ENCODE results near the gene PTPN13. TPM values are rescaled to one million over a fixed set of nuclear protein-coding genes. Genes with fewer than 3 reads are reported as not detected.

Gene PTPN13
- total RNA-seq, 1 donor from 2014 or later: 5.6 TPM

GRCh38 chr4:86846921-86847320, 252.8 kb downstream of the PTPN13 start:
- Mint-ChIP-seq H3K4me3 (ENCODE audit: unreplicated experiment) (no peak overlapping the region), H3K27me3 (ENCODE audit: unreplicated experiment) (no peaks in the 10 kb centered on the region), H3K9me3 (ENCODE audit: unreplicated experiment) (no peaks in the 10 kb centered on the region), H3K36me3 (ENCODE audit: low read depth, unreplicated experiment) (no peaks in the 10 kb centered on the region), H3K27ac (ENCODE audit: unreplicated experiment) (no peak overlapping the region), H3K4me1 (ENCODE audit: unreplicated experiment) (peaks cover 13% of the 10 kb centered on the region)
- DNase-seq (ENCODE audit: low spot score): no peak
- TF ChIP-seq CTCF (IDR thresholded peaks at IDR 0.05; ENCODE audit: unreplicated experiment): no peak

DNA sequence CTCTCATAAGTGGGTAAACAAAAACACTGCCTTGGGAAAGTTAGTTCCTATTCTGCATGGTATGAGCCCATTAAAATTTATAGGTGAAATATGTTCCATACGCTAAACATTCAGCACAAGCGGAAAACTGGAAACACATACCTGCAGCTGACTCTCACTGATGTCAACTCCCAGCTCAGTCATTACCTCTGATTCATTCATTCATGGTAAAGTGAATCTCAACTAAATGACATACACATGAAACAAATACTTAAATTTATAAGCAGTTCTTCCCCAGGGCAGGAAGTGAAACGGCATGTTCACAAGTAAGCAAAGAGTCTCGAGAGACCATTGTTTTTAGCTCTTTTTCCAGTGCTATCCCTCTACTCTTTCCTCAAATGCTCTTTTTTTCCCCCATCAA, 253.5 kb downstream of the PTPN13 start:
- TF ChIP-seq CTCF (IDR thresholded peaks at IDR 0.05; ENCODE audit: unreplicated experiment): no peak
- Mint-ChIP-seq H3K9me3 (ENCODE audit: unreplicated experiment) (no peaks in the 10 kb centered on the region), H3K36me3 (ENCODE audit: low read depth, unreplicated experiment) (no peaks in the 10 kb centered on the region), H3K27me3 (ENCODE audit: unreplicated experiment) (no peaks in the 10 kb centered on the region), H3K4me3 (ENCODE audit: unreplicated experiment) (no peak overlapping the region), H3K4me1 (ENCODE audit: unreplicated experiment) (peaks cover 13% of the 10 kb centered on the region), H3K27ac (ENCODE audit: unreplicated experiment) (no peak overlapping the region)
- no peak for DNase-seq (ENCODE audit: low spot score)

DNA sequence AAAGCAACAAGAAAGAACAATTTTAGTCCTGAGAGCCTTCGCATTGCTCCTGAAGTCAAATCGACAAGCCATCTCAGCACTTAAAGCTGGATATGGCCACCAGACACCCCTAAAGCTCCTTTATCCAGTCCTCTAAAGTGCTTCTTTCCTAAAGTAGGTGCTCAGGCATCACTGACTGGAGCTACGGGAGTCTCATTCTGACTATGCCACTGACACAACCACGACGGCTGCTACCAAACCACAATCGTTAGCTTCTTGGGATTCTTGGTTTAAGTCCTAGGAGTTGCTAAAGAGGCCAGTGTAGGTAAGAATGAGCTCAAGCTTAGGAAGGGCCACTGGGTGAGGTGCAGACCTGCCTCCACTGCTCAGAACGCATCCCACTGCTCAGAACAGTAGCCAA, 254.0 kb downstream of the PTPN13 start:
- no peaks in the 10 kb centered on the region for H3K36me3 Mint-ChIP-seq (ENCODE audit: low read depth, unreplicated experiment)
- no peak overlapping the region for H3K27ac Mint-ChIP-seq (ENCODE audit: unreplicated experiment)
- DNase-seq (ENCODE audit: low spot score): no peak
- TF ChIP-seq CTCF (IDR thresholded peaks at IDR 0.05; ENCODE audit: unreplicated experiment): no peak
- no peaks in the 10 kb centered on the region for H3K9me3 Mint-ChIP-seq (ENCODE audit: unreplicated experiment)
- H3K27me3 Mint-ChIP-seq (ENCODE audit: unreplicated experiment): no peaks in the 10 kb centered on the region
- peaks cover 13% of the 10 kb centered on the region for H3K4me1 Mint-ChIP-seq (ENCODE audit: unreplicated experiment)
- no peak overlapping the region for H3K4me3 Mint-ChIP-seq (ENCODE audit: unreplicated experiment)

DNA sequence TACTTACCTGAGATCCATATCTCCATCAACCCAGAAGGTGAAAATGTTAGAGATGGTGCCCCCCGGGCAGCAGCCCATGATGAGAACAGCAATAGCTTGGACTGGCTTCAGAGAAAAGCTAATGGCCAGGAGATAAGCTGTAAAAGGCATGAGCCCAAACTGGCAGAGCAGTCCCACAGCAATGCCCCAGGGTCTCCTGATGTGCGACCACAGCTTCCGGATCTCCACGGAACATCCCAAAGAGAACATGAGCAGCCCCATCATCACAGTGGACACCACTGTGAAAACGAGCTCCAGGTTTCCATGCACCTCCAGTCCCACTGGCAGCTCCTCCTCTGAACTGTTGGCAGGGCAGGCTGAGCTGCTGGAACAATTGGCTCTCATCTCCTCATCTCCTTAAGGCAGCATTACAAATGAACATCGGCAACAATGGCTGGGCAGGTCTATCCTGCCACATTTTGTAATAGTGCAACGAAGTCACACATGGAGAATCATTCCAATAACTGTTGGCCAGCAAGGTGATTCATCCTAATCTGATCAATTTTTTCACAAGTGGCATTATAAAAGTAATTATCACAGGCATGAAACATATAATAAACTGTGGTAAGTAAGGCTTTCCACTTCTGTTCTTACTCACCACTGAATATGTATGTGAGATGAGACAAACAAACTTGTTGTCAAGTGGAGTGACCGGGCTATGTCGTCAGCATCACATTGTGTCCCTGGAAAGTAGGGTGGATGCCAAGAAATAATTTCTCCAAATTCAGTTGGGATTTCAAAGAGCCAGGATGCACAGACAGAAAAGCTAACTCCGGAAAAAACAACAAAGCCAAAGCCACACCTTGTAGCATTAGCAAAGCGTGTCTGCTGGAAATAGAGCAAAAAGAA, 254.9 kb downstream of the PTPN13 start, which contains the start of gene SLC10A6:
Gene SLC10A6, minus strand, starts transcription at position 653 of the 888 bp plus-strand sequence. Its CDS starts 269 bp downstream, at position 384.
- H3K4me1 Mint-ChIP-seq (ENCODE audit: unreplicated experiment): peaks cover 13% of the 10 kb centered on the region
- no peak for DNase-seq (ENCODE audit: low spot score)
- no peaks in the 10 kb centered on the region for H3K27me3 Mint-ChIP-seq (ENCODE audit: unreplicated experiment)
- H3K9me3 Mint-ChIP-seq (ENCODE audit: unreplicated experiment): no peaks in the 10 kb centered on the region
- no peak within 1 kb of the TSS for H3K4me3 Mint-ChIP-seq (ENCODE audit: unreplicated experiment)
- no peaks in the 10 kb centered on the region for H3K36me3 Mint-ChIP-seq (ENCODE audit: low read depth, unreplicated experiment)
- TF ChIP-seq CTCF (IDR thresholded peaks at IDR 0.05; ENCODE audit: unreplicated experiment): no peak
- no peak within 1 kb of the TSS for H3K27ac Mint-ChIP-seq (ENCODE audit: unreplicated experiment)

DNA sequence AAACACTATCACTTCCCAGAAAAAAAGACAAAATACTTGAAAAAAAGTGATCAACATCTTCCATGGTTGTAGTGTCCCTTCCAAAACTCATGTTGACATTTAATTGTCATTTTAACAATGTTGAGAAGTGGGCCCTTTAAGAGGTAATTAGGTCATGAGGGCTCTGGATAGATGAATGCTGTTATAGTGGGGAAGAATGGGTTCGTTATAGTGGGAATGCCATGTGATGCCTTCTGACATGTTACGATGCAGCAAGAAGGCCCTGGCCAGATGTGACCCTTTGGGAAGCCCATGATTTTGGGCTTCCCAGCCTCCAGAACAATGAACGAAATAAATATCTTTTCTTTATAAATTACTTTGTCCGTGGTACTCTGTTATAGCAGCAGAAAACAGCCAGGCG, 259.1 kb downstream of the PTPN13 start:
- DNase-seq (ENCODE audit: low spot score): no peak
- H3K4me1 Mint-ChIP-seq (ENCODE audit: unreplicated experiment): no peaks in the 10 kb centered on the region

More for the DNA sequence above, 259.1 kb downstream of the PTPN13 start:
- Mint-ChIP-seq H3K4me3 (ENCODE audit: unreplicated experiment) (no peak overlapping the region), H3K9me3 (ENCODE audit: unreplicated experiment) (no peaks in the 10 kb centered on the region), H3K36me3 (ENCODE audit: low read depth, unreplicated experiment) (no peaks in the 10 kb centered on the region), H3K27me3 (ENCODE audit: unreplicated experiment) (peaks cover 1% of the 10 kb centered on the region), H3K27ac (ENCODE audit: unreplicated experiment) (no peak overlapping the region)
- TF ChIP-seq CTCF (IDR thresholded peaks at IDR 0.05; ENCODE audit: unreplicated experiment): no peak

Data from endothelial cell (in vitro differentiated cells).